Astrocyte (in vitro differentiated cells and primary cell): ENCODE data around the gene KDR.

Experiments used
- EZH2 ChIP-seq: IDR thresholded peaks from 2 replicates; pipeline ENCODE4 v1.6.1; 2012; ENCODE audit warnings: mild to moderate bottlenecking, low read length, inconsistent platforms; ENCODE audit not compliant: insufficient read depth
- TF ChIP-seq, protein P1 (sequence below): IDR thresholded peaks from 2 replicates; pipeline ENCODE4 v1.5.1; 2011; ENCODE audit warnings: low read depth, mild to moderate bottlenecking, inconsistent platforms, low read length, moderate library complexity; ENCODE audit not compliant: insufficient read depth

DNA sequence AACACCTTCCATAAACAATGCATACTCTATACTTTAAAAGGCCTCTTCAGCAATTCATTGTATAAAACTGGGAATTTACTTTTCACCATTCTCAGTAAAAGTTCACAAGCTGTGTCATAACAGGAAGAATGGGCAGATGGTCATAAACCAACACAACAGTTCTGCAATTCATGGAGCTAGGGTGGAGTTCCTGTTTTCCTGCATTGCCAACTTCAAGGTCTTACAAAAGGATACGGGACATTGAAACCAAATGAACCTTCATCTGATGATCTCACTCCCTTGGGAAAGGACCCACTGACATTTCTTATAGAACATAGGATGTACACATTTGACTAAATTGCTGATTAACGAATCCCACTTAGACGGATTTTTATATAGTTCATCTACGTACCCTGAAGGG lies 4.1 kb downstream of the KDR start:
- TF ChIP-seq, protein P1, sequence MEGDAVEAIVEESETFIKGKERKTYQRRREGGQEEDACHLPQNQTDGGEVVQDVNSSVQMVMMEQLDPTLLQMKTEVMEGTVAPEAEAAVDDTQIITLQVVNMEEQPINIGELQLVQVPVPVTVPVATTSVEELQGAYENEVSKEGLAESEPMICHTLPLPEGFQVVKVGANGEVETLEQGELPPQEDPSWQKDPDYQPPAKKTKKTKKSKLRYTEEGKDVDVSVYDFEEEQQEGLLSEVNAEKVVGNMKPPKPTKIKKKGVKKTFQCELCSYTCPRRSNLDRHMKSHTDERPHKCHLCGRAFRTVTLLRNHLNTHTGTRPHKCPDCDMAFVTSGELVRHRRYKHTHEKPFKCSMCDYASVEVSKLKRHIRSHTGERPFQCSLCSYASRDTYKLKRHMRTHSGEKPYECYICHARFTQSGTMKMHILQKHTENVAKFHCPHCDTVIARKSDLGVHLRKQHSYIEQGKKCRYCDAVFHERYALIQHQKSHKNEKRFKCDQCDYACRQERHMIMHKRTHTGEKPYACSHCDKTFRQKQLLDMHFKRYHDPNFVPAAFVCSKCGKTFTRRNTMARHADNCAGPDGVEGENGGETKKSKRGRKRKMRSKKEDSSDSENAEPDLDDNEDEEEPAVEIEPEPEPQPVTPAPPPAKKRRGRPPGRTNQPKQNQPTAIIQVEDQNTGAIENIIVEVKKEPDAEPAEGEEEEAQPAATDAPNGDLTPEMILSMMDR, result no peak
- no peak for TF ChIP-seq EZH2
